ENCODE results near the gene PGA4.
"Not testable (repeated sequence)": the region's sequence is repeated elsewhere in the genome, so short reads cannot be mapped to it uniquely, and the experiment has no call there.

Gene PGA4

GRCh38 chr11:61222047-61222446, at the start of gene PGA4:
Gene PGA4, plus strand, starts transcription at chr11:61222347. Its CDS starts 54 bp downstream, at chr11:61222401.
- not testable (repeated sequence) for DNase-seq

- DNase-seq: no peak
Measured at GRCh38 chr11:61172356-61172755, 49.8 kb upstream of the PGA4 start.

GRCh38 chr11:61172888-61173287, 49.3 kb upstream of the PGA4 start:
- no peak for DNase-seq

- DNase-seq: no peak
Measured at GRCh38 chr11:61173456-61173855, 48.7 kb upstream of the PGA4 start.

GRCh38 chr11:61174273-61174672, 47.9 kb upstream of the PGA4 start:
- DNase-seq: no peak

GRCh38 chr11:61174949-61175348, 47.2 kb upstream of the PGA4 start:
- no peak for DNase-seq

GRCh38 chr11:61176446-61176845, 45.7 kb upstream of the PGA4 start:
- DNase-seq: no peak

- not testable (repeated sequence) for DNase-seq
Measured at GRCh38 chr11:61180205-61180604, 41.9 kb upstream of the PGA4 start.

- DNase-seq: no peak
Measured at GRCh38 chr11:61181489-61181888, 40.7 kb upstream of the PGA4 start.

- DNase-seq: no peak
Measured at GRCh38 chr11:61183645-61184044, 38.5 kb upstream of the PGA4 start.

GRCh38 chr11:61186504-61186903, 35.6 kb upstream of the PGA4 start:
- no peak for DNase-seq

GRCh38 chr11:61187505-61188130, 34.5 kb upstream of the PGA4 start:
- peak; percentile 40 for DNase-seq

GRCh38 chr11:61189933-61190332, 32.2 kb upstream of the PGA4 start:
- DNase-seq: no peak

GRCh38 chr11:61193596-61193995, 28.6 kb upstream of the PGA4 start:
- DNase-seq: no peak

- DNase-seq: no peak
Measured at GRCh38 chr11:61194169-61194671, 27.9 kb upstream of the PGA4 start.

GRCh38 chr11:61194981-61195695, 27.0 kb upstream of the PGA4 start:
- DNase-seq: no peak

- DNase-seq: no peak
Measured at GRCh38 chr11:61195719-61196118, 26.4 kb upstream of the PGA4 start.

GRCh38 chr11:61198361-61198760, 23.8 kb upstream of the PGA4 start:
- no peak for DNase-seq

GRCh38 chr11:61198948-61199523, 23.1 kb upstream of the PGA4 start:
- DNase-seq: no peak

GRCh38 chr11:61201476-61201875, 20.7 kb upstream of the PGA4 start:
- no peak for DNase-seq

GRCh38 chr11:61202950-61203746, 19.0 kb upstream of the PGA4 start, which contains the start of gene PGA3:
Gene PGA3, plus strand, starts transcription at chr11:61203515. Its CDS starts 50 bp downstream, at chr11:61203565.
- not testable (repeated sequence) for DNase-seq

GRCh38 chr11:61203873-61204272, 18.3 kb upstream of the PGA4 start:
- DNase-seq: not testable (repeated sequence)

GRCh38 chr11:61204502-61205059, 17.6 kb upstream of the PGA4 start:
- not testable (repeated sequence) for DNase-seq

All from NCI-H226 (cell line).